ENCODE results near the gene EPHA8.

Gene EPHA8

DNA sequence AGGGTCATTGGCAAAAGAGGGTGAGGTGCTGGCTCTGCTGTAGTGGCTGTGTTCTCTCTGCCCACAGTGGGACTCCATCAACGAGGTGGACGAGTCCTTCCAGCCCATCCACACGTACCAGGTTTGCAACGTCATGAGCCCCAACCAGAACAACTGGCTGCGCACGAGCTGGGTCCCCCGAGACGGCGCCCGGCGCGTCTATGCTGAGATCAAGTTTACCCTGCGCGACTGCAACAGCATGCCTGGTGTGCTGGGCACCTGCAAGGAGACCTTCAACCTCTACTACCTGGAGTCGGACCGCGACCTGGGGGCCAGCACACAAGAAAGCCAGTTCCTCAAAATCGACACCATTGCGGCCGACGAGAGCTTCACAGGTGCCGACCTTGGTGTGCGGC is 12.9 kb downstream of the EPHA8 start:
- H3K27ac ChIP-seq: no peak overlapping the region
- TF ChIP-seq, protein P1, sequence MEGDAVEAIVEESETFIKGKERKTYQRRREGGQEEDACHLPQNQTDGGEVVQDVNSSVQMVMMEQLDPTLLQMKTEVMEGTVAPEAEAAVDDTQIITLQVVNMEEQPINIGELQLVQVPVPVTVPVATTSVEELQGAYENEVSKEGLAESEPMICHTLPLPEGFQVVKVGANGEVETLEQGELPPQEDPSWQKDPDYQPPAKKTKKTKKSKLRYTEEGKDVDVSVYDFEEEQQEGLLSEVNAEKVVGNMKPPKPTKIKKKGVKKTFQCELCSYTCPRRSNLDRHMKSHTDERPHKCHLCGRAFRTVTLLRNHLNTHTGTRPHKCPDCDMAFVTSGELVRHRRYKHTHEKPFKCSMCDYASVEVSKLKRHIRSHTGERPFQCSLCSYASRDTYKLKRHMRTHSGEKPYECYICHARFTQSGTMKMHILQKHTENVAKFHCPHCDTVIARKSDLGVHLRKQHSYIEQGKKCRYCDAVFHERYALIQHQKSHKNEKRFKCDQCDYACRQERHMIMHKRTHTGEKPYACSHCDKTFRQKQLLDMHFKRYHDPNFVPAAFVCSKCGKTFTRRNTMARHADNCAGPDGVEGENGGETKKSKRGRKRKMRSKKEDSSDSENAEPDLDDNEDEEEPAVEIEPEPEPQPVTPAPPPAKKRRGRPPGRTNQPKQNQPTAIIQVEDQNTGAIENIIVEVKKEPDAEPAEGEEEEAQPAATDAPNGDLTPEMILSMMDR (conservative IDR thresholded peaks at IDR 0.05): no peak
- TF ChIP-seq ZFX (IDR thresholded peaks at IDR 0.05): no peak

DNA sequence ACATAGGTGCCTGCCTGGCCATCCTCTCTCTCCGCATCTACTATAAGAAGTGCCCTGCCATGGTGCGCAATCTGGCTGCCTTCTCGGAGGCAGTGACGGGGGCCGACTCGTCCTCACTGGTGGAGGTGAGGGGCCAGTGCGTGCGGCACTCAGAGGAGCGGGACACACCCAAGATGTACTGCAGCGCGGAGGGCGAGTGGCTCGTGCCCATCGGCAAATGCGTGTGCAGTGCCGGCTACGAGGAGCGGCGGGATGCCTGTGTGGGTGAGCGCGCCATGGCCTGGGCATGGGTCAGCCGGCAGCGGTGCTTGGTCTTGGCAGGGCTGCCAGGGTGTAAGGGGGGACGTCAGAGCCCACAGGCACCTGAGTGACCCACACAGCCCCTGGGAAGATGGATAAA is 13.3 kb downstream of the EPHA8 start:
- no peak overlapping the region for H3K27ac ChIP-seq
- TF ChIP-seq, protein P1 (conservative IDR thresholded peaks at IDR 0.05): no peak
- no peak for TF ChIP-seq ZFX (IDR thresholded peaks at IDR 0.05)

DNA sequence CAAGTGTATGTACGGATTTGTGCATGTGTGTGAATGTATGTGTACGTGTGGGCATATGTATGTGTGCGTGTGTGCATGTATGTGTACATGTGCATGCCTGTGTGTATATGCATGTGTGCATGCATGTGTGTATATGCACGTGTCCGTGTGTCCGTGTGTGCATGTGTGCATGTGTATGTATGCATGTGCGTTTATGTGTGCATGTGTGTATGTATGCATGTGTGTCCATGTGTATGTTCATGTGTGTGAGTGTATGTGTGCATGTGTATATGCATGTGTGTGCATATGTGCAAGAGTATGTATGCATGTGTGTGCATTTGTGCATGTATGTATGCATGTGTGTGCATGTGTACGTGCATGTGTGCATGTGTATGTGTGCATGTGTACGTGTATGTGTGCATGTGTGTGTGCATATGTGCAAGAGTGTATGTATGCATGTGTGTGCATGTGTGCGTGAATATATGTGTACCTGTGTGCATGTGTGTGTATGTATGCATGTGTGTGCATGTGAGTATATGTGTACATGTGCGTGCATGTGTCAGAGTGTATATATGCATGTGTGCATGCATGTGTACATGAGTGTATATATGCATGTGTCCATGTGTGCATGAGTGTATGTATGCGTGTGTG is 15.6 kb downstream of the EPHA8 start:
- TF ChIP-seq, protein P1 (conservative IDR thresholded peaks at IDR 0.05): no peak
- TF ChIP-seq ZFX (IDR thresholded peaks at IDR 0.05): no peak
- H3K27ac ChIP-seq: no peak overlapping the region

DNA sequence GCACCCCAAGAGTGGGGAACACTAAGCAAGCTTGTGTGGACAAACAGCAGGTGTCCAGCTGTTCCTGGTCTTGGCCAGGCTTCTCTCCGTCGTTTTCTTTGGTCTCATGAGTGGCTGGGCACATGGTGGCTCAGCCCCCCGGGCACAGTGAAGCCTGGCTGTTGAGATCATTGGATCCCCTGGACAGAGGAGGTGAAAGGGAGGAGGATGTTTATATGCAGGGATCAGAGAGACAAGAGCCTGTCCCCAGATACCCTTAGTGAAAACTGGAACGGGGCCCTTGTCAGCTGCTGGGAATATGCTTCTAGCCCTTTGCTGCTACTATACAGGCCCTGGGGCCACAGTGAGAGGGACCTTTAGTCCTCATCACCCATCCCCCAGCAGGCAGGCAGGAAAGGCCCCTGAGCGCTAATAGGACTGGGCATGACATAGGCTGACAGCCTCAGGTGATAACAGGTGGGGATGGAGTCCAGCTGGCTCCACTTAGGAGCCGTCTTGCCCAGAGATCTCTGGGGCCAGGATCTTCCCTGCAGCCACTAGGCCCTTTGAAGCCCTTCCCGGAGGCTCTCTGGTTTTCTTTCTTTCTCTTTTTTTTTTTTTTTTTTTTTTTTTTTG is 16.4 kb downstream of the EPHA8 start:
- TF ChIP-seq ZFX (IDR thresholded peaks at IDR 0.05): no peak
- TF ChIP-seq, protein P1 (conservative IDR thresholded peaks at IDR 0.05): no peak
- no peak overlapping the region for H3K27ac ChIP-seq

DNA sequence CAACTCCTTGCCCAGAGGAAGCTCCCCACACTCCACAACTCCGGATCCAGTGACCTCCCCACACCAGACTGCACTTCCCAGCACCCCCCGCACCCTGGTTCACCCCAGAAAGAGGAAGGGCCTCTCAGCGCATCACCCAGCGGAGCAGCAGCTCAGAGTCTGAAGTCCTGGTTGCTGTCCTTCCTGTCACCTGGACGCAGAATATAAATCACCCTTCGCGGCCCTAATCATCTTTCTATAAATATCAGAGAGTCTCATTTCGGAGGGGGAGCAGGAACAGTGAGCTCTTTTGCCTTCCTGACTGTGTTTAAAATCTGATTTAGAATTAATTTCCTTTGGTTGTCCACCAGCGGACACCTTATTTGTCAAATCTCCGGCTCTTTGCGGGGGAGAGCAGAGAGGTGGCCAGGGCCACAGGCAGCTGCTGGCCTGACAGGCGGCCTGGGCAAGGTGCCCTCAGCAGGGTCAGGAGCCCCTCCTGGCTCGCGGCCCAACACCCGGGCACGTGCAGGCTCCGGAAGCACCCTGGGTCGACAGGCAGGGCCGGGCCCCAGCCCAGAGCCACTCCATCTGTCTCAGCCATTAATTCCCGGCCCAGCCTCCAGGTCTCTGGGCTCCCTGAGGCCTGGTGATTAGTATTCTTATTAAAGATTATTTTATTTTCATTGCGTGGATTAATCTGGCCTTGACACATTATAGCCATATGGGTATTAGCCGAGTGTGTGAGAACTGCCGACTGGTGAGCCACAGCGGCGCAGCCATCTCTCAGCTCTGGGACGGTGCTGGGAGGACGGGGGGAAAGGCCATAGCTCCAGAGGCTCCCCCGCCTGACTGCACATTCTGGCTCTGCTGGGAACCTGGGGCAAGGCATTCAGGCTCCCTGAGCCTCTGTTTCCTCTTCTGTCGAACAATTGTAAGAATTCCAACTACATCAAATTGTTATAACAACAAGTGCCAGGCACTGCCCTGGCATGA is 19.7 kb downstream of the EPHA8 start:
- TF ChIP-seq, protein P1 (conservative IDR thresholded peaks at IDR 0.05): no peak
- TF ChIP-seq ZFX (IDR thresholded peaks at IDR 0.05): no peak
- no peak overlapping the region for H3K27ac ChIP-seq

DNA sequence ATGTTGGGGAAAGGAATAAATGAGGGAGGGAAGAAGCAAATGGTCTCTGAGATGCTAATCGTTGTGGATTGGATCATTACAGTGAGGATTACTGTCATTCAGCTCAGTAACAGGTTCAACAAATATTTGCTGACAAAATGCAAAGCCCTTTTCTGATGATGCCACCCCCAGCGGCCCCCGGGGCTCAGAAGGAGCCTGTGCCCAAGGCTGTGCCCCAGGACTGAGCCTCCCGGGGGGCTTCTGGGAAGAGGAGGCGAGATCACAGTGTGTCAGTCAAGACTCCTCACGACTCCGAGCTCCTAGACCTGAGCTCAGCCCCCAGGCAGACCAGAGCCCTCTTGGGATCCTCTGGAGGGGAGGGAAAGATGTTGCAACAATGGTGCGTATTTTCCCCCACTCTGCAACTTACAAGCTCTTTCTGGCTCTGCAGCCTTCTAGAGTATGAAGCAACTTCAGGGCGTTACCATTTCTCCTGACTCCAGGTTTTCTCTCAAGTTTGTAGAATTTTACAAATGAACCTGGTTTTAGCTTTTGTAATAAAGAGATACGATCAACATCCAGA is 20.8 kb downstream of the EPHA8 start:
- no peak overlapping the region for H3K27ac ChIP-seq
- no peak for TF ChIP-seq ZFX (IDR thresholded peaks at IDR 0.05)
- TF ChIP-seq, protein P1 (conservative IDR thresholded peaks at IDR 0.05): no peak

Data from C4-2B (cell line).